PC-9 (cell line): ENCODE data around the gene PKD2L1.

Source experiments
- CTCF ChIP-seq: fragments of 200-600 bp; sonication (generic); conservative IDR thresholded peaks from 2 replicates; pipeline ENCODE4 v1.6.1; 2017; ENCODE audit warnings: mixed run types, antibody characterized with exemption, mild to moderate bottlenecking, moderate library complexity
- EZH2 ChIP-seq: fragments of 200-600 bp; sonication (generic); IDR thresholded peaks from 2 replicates; pipeline ENCODE4 v1.8.0; 2017; ENCODE audit warnings: antibody characterized with exemption, low read depth

GRCh38 chr10:100359030-100359432 lies 29.0 kb upstream of the PKD2L1 start:
- TF ChIP-seq CTCF (no peak), EZH2 (no peak)
